Stimulated activated CD4-positive, alpha-beta T cell treated with anti-CD3 and anti-CD28 coated beads, Interleukin-1b, Interleukin-23, amount 100 ng/mL, for 48 hours (primary cell): Measurements from ENCODE around the gene IGF2.

Experiments used
- DNase-seq: peaks from one replicate; pipeline ENCODE4 v3.0.0-alpha.2; 2020

IGF2 gene

GRCh38 chr11:2102132-2102882, 36.9 kb downstream of the IGF2 start:
- no peak for DNase-seq

- DNase-seq = no peak
Measured at GRCh38 chr11:2101171-2101675, 38.0 kb downstream of the IGF2 start.

- DNase-seq = no peak
Measured at GRCh38 chr11:2100361-2101170, 38.6 kb downstream of the IGF2 start.

- no peak for DNase-seq
Measured at GRCh38 chr11:2099516-2100349, 39.5 kb downstream of the IGF2 start.

- DNase-seq = no peak
Measured at GRCh38 chr11:2098691-2099515, 40.3 kb downstream of the IGF2 start.

GRCh38 chr11:2097998-2098690, 41.0 kb downstream of the IGF2 start:
- peak; percentile 0 for DNase-seq

GRCh38 chr11:2097356-2097997, 41.7 kb downstream of the IGF2 start:
- DNase-seq = no peak

- DNase-seq = peak; percentile 0
Measured at GRCh38 chr11:2096919-2097301, 42.3 kb downstream of the IGF2 start.

- DNase-seq = peak; percentile 0
Measured at GRCh38 chr11:2096011-2096918, 42.9 kb downstream of the IGF2 start.

- DNase-seq = no peak
Measured at GRCh38 chr11:2095542-2095941, 43.6 kb downstream of the IGF2 start.

GRCh38 chr11:2095198-2095520, 44.0 kb downstream of the IGF2 start:
- no peak for DNase-seq

- no peak for DNase-seq
Measured at GRCh38 chr11:2094354-2095197, 44.6 kb downstream of the IGF2 start.

GRCh38 chr11:2093575-2094353, 45.4 kb downstream of the IGF2 start:
- no peak for DNase-seq

GRCh38 chr11:2092956-2093412, 46.2 kb downstream of the IGF2 start:
- DNase-seq = peak; percentile 32

GRCh38 chr11:2092464-2092910, 46.7 kb downstream of the IGF2 start:
- no peak for DNase-seq

GRCh38 chr11:2091786-2092463, 47.3 kb downstream of the IGF2 start:
- DNase-seq = no peak

- no peak for DNase-seq
Measured at GRCh38 chr11:2091112-2091746, 48.0 kb downstream of the IGF2 start.
